ENCODE results near the gene TMEFF1.

- TF ChIP-seq CTCF (IDR thresholded peaks at IDR 0.05) (no peak), EP300 (IDR thresholded peaks at IDR 0.05) (no peak), POLR2AphosphoS5 (IDR thresholded peaks at IDR 0.05) (no peak), POLR2A (IDR thresholded peaks at IDR 0.05) (no peak)
Measured at GRCh38 chr9:100605405-100605804, 132.5 kb downstream of the TMEFF1 start.

Data from sigmoid colon (tissue), 4 donors.